ENCODE results near the gene GABBR1. TPM values are rescaled to one million over a fixed set of nuclear protein-coding genes. Genes with fewer than 3 reads are reported as not detected.
A peak's percentile ranks its signal among the peaks of the same experiment; 100 is the strongest.
"Not testable (repeated sequence)": the region's sequence is repeated elsewhere in the genome, so short reads cannot be mapped to it uniquely, and the experiment has no call there.

The GABBR1 gene
- total RNA-seq (2014; rRNA removed; shearing (Covaris generic)) = 21.8 and 23.2 TPM in 2 replicates

DNA sequence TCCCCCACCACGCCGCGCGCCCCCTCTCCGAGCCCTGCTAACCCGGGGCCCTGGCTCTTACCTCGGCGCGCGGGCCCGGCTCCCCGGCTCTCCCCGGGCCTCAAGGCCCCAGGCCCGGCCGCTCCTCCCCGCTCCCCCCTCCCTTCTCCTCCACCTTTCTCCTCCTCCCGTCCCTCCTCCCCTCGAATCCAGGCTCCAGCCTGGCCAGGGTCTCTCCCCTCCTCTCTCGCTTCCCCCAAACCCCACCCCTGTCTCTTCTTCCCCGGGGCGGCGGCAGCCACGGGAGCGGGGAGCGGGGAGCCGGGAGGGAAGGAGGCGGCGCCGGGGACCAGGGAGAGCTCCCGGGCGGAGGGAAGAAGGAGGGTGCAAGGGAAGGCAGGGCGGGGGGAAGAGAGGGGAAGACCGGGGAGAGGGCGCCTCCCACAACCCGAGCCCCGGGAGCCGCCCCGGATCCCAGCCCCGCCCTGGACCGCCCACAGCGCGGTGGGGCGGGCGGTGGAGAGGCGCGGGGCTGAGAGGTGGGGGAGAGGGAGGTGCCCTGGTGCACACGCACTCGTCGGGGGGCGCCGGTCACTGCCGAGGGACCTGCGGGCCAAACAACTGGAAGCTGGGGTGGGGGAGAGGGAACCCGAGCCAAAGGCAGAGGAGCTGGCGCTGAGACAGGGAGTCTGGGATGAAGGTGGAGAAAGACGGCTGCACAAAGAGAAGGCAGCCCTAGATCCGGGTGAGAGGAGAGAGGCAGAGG is at the start of gene GABBR1:
TSS of gene GABBR1 (minus strand) at position 395 of the 745 bp plus-strand sequence. CDS start 798 bp downstream, outside the sequence.
- Histone ChIP-seq H3K27me3 (ENCODE audit: control insufficient read depth, insufficient read depth, low read length) (no peaks in the 10 kb centered on the region; the same call in 1 of the 2 replicates), H3K36me3 (replicated peaks; ENCODE audit: control insufficient read depth, insufficient read depth, low read length) (no peaks in the 10 kb centered on the region; the same call in 1 of the 2 replicates), H3K4me3 (ENCODE audit: insufficient read depth, low read depth, low read length) (peak within 1 kb of the TSS; percentile 81)
- DNase-seq = peak; percentile 98

DNA sequence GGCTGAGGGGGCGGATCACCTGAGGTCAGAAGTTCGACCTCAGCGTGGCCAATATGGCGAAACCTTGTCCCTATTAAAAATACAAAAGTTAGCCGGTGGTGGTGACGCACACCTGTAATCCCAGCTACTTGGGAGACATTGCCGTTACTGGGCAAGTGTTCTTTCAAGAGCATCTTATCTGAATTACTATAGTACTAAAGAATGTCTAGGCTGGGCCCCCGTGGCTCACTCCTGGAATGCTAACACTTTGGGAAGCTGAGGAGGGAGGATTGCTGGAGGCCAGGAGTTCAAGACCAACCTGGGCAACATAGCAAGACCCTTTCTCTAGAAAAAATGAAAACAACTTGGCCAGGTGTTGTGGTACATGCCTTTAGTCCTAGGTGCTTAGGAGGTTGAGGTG is 48.8 kb upstream of the GABBR1 start:
- Histone ChIP-seq H3K36me3 (replicated peaks; ENCODE audit: control insufficient read depth, insufficient read depth, low read length) (no peaks in the 10 kb centered on the region), H3K27me3 (ENCODE audit: control insufficient read depth, insufficient read depth, low read length) (no peaks in the 10 kb centered on the region), H3K4me3 (ENCODE audit: insufficient read depth, low read depth, low read length) (no peak overlapping the region)
- no peak for DNase-seq

- no peaks in the 10 kb centered on the region for H3K27me3 ChIP-seq (ENCODE audit: control insufficient read depth, insufficient read depth, low read length)
- no peak for DNase-seq
- no peak within 1 kb of the TSS for H3K4me3 ChIP-seq (ENCODE audit: insufficient read depth, low read depth, low read length)
- no peaks in the 10 kb centered on the region for H3K36me3 ChIP-seq (replicated peaks; ENCODE audit: control insufficient read depth, insufficient read depth, low read length)
Observed at GRCh38 chr6:29680904-29681303, 47.9 kb upstream of the GABBR1 start, which contains the start of gene ZFP57. ZFP57 (minus strand) TSS chr6:29681152; CDS start chr6:29677003, 4,149 bp downstream.

DNA sequence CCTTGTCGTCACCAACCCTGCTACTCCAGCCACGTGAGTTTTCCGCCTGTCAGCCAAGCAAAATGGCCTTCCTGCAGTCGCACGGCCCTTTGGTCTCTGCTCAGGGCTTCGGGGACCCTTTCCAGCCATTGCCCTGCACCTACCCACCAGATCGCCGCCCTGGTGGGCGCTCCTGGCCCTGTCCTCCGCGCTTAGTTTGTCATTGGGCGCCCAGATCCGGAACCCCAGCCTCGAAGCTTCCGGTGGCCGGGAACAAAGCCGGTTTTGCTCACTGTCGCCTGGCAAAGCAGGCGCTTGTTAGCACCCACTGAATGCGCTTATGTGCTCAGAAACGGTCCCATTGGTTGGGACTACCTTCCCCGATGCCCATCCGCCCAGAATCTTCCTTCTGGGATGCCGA is 47.4 kb upstream of the GABBR1 start:
- no peak overlapping the region for H3K4me3 ChIP-seq (ENCODE audit: insufficient read depth, low read depth, low read length)
- DNase-seq = peak; percentile 43
- no peaks in the 10 kb centered on the region for H3K36me3 ChIP-seq (replicated peaks; ENCODE audit: control insufficient read depth, insufficient read depth, low read length)
- H3K27me3 ChIP-seq (ENCODE audit: control insufficient read depth, insufficient read depth, low read length) = no peaks in the 10 kb centered on the region

GRCh38 chr6:29679962-29680361 is 47.0 kb upstream of the GABBR1 start:
- no peak for DNase-seq
- H3K4me3 ChIP-seq (ENCODE audit: insufficient read depth, low read depth, low read length) = no peak overlapping the region
- no peaks in the 10 kb centered on the region for H3K27me3 ChIP-seq (ENCODE audit: control insufficient read depth, insufficient read depth, low read length)
- no peaks in the 10 kb centered on the region for H3K36me3 ChIP-seq (replicated peaks; ENCODE audit: control insufficient read depth, insufficient read depth, low read length)

DNA sequence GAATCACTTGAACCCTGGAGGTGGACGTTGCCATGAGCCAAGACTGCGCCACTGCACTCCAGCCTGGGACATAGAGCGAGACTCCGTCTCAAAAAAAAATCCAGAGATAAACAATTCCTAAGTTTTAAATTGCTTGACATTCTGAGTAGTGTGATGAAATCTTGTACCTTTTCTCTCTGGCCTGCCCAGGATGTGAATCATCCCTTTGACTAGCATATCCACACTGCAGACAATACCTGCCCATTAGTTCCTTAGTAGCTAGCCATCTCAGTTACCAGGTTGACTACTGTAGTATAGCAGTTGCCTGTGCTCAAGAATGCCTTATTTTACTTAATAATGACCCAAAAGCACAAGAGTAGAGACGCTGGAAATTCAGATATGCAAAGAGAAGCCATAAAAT is 45.1 kb upstream of the GABBR1 start:
- Histone ChIP-seq H3K27me3 (ENCODE audit: control insufficient read depth, insufficient read depth, low read length) (no peaks in the 10 kb centered on the region), H3K4me3 (ENCODE audit: insufficient read depth, low read depth, low read length) (no peak overlapping the region), H3K36me3 (replicated peaks; ENCODE audit: control insufficient read depth, insufficient read depth, low read length) (no peaks in the 10 kb centered on the region)
- DNase-seq = no peak

DNA sequence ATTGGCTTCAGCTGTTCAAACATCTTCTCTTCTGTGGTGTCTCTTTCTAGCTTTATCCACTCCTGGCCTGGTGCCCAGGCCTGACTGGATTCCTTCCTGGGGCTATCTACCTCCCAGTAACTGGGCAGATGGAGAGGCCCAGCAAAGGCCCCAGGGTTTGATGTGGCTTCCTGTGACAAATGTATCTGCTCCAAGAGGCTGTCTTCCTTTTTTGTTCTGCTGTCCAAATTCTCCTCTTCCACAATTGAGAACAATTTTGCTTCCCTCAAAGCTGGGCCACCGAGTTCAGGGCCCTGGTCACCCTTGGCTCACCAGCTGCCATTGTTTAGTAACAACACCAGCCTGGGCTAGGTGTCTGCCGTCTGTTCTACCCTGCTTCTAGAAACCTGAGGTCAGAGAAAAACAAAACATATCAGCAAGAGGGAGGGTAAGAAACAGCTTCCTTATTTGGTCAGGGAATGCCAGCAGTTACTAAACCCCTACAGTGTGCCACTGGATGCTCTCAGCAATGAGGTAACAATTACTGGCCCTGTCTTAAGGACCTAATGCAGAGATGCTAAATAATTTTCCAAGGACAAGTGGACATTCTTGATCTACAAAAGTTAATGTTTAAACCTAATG is 44.1 kb upstream of the GABBR1 start:
- Histone ChIP-seq H3K4me3 (ENCODE audit: insufficient read depth, low read depth, low read length) (no peak overlapping the region), H3K36me3 (replicated peaks; ENCODE audit: control insufficient read depth, insufficient read depth, low read length) (no peaks in the 10 kb centered on the region; the same call in 1 of the 2 replicates), H3K27me3 (ENCODE audit: control insufficient read depth, insufficient read depth, low read length) (no peaks in the 10 kb centered on the region)
- no peak for DNase-seq

GRCh38 chr6:29675561-29675960 is 42.6 kb upstream of the GABBR1 start:
- no peak overlapping the region for H3K4me3 ChIP-seq (ENCODE audit: insufficient read depth, low read depth, low read length)
- no peaks in the 10 kb centered on the region for H3K27me3 ChIP-seq (ENCODE audit: control insufficient read depth, insufficient read depth, low read length)
- no peak for DNase-seq
- H3K36me3 ChIP-seq (replicated peaks; ENCODE audit: control insufficient read depth, insufficient read depth, low read length) = peaks cover 1% of the 10 kb centered on the region; the same call in 1 of the 2 replicates

GRCh38 chr6:29674008-29674407 is 41.0 kb upstream of the GABBR1 start:
- no peak for DNase-seq
- H3K4me3 ChIP-seq (ENCODE audit: insufficient read depth, low read depth, low read length) = no peak overlapping the region
- no peaks in the 10 kb centered on the region for H3K27me3 ChIP-seq (ENCODE audit: control insufficient read depth, insufficient read depth, low read length)
- H3K36me3 ChIP-seq (replicated peaks; ENCODE audit: control insufficient read depth, insufficient read depth, low read length) = peaks cover 1% of the 10 kb centered on the region; the same call in 1 of the 2 replicates

GRCh38 chr6:29673161-29673560 is 40.2 kb upstream of the GABBR1 start:
- Histone ChIP-seq H3K36me3 (replicated peaks; ENCODE audit: control insufficient read depth, insufficient read depth, low read length) (peaks cover 1% of the 10 kb centered on the region; the same call in 1 of the 2 replicates), H3K4me3 (ENCODE audit: insufficient read depth, low read depth, low read length) (no peak overlapping the region), H3K27me3 (ENCODE audit: control insufficient read depth, insufficient read depth, low read length) (no peaks in the 10 kb centered on the region)
- DNase-seq = no peak

DNA sequence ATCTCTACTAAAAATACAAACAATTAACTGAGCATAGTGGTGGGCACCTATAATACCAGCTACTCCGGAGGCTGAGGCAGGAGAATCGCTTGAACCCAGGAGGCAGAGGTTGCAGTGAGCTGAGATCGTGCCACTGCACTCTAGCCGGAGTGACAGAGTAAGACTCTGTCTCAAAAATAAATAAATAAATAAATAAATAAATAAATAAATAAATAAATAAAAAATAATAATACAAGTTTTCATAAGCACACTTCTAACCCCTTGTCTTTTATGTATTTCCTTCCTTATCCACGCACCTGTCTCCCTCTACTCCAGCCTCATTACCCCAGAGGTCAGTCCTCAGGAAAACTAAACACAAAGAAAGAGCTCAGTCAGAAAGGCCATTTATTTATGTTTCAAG is 39.1 kb upstream of the GABBR1 start:
- not testable (repeated sequence) for H3K36me3 ChIP-seq (replicated peaks; ENCODE audit: control insufficient read depth, insufficient read depth, low read length); H3K27me3 ChIP-seq (ENCODE audit: control insufficient read depth, insufficient read depth, low read length); H3K4me3 ChIP-seq (ENCODE audit: insufficient read depth, low read depth, low read length); DNase-seq

- no peak for DNase-seq
- Histone ChIP-seq H3K4me3 (ENCODE audit: insufficient read depth, low read depth, low read length) (no peak overlapping the region), H3K27me3 (ENCODE audit: control insufficient read depth, insufficient read depth, low read length) (no peaks in the 10 kb centered on the region), H3K36me3 (replicated peaks; ENCODE audit: control insufficient read depth, insufficient read depth, low read length) (peaks cover 1% of the 10 kb centered on the region; the same call in 1 of the 2 replicates)
Observed at GRCh38 chr6:29671026-29671425, 38.0 kb upstream of the GABBR1 start.

GRCh38 chr6:29667158-29667557 is 34.2 kb upstream of the GABBR1 start:
- DNase-seq = peak; percentile 44
- Histone ChIP-seq H3K4me3 (ENCODE audit: insufficient read depth, low read depth, low read length) (no peak overlapping the region), H3K36me3 (replicated peaks; ENCODE audit: control insufficient read depth, insufficient read depth, low read length) (peaks cover 1% of the 10 kb centered on the region; the same call in 1 of the 2 replicates), H3K27me3 (ENCODE audit: control insufficient read depth, insufficient read depth, low read length) (no peaks in the 10 kb centered on the region)

DNA sequence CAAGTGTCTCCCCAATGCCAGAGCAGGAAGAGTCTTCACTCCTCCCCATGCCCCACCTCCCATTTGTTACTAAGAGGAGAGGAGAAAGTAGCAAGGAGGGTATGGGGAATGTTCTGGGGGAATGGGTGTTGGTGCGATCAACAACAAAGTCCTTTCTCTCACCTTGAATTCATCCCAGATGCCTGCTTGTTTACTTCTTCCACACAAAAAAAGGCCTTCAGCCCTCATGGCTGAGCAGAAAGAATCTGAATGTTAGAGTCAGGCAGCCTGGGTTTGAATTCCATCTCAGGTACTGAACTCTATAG is 33.8 kb upstream of the GABBR1 start:
- no peaks in the 10 kb centered on the region for H3K27me3 ChIP-seq (ENCODE audit: control insufficient read depth, insufficient read depth, low read length)
- peaks cover 1% of the 10 kb centered on the region; the same call in 1 of the 2 replicates for H3K36me3 ChIP-seq (replicated peaks; ENCODE audit: control insufficient read depth, insufficient read depth, low read length)
- DNase-seq = no peak
- H3K4me3 ChIP-seq (ENCODE audit: insufficient read depth, low read depth, low read length) = no peak overlapping the region

All from H7 (cell line).